Measurements from ENCODE around the gene MAF. TPM values are rescaled to one million over a fixed set of nuclear protein-coding genes. Genes with fewer than 3 reads are reported as not detected.

MAF gene
- total and polyA plus RNA-seq, 2 of the 4 experiments (the other 2 are of a cell fraction): under 0.01 to 0.02 TPM

GRCh38 chr16:79580453-79581191 is 19.9 kb downstream of the MAF start:
- Histone ChIP-seq H4K91ac (ENCODE audit: insufficient read depth, low read depth, low read length) (no peak overlapping the region), H3K9me1 (ENCODE audit: insufficient read depth, low read length) (no peaks in the 10 kb centered on the region), H3K18ac (ENCODE audit: low read depth, low read length) (no peak overlapping the region), H3K27ac (ENCODE audit: insufficient read depth, low read length) (no peak overlapping the region), H3K4me3 (ENCODE audit: insufficient read depth, low read depth, low read length) (no peak overlapping the region), H4K20me1 (ENCODE audit: insufficient read depth, low read length) (no peaks in the 10 kb centered on the region), H2AK9ac (replicated peaks; ENCODE audit: low read depth, low read length, poor library complexity) (no peak overlapping the region), H3K27me3 (ENCODE audit: control insufficient read depth, insufficient read depth, low read length) (no peaks in the 10 kb centered on the region), H3K79me1 (ENCODE audit: low read depth in 1 of 2, low read length in 2 of 2) (no peaks in the 10 kb centered on the region), H2BK5ac (ENCODE audit: low read depth, low read length, poor library complexity, severe bottlenecking) (no peak overlapping the region), H4K5ac (ENCODE audit: low read depth, low read length) (no peak overlapping the region), H2AK5ac (ENCODE audit: low read depth, low read length) (no peak overlapping the region), H3K23ac (ENCODE audit: low read depth, low read length) (no peak overlapping the region), H2BK15ac (ENCODE audit: low read depth, low read length) (no peak overlapping the region), H3K36me3 (ENCODE audit: control insufficient read depth, insufficient read depth, low read length) (no peaks in the 10 kb centered on the region), H2BK120ac (ENCODE audit: low read depth, low read length) (no peak overlapping the region), H3K9ac (ENCODE audit: low read depth, low read length) (no peak overlapping the region), H2AFZ (replicated peaks; ENCODE audit: low read length, poor library complexity) (no peak overlapping the region), H3K4ac (ENCODE audit: low read depth, low read length) (no peak overlapping the region), H3K9me3 (ENCODE audit: control insufficient read depth, insufficient read depth, low read length) (no peaks in the 10 kb centered on the region; the same call in none of the 2 replicates), H2BK20ac (ENCODE audit: low read depth, low read length) (no peak overlapping the region), H4K8ac (ENCODE audit: low read depth in 2 of 2, low read length in 2 of 2) (no peak overlapping the region), H3K4me2 (ENCODE audit: low read depth, low read length) (no peak overlapping the region), H3K4me1 (ENCODE audit: control insufficient read depth, insufficient read depth, low read length) (no peaks in the 10 kb centered on the region), H3K56ac (ENCODE audit: extremely low read depth, insufficient read depth, low read length) (no peak overlapping the region), H3K14ac (replicated peaks; ENCODE audit: low read depth, low read length) (no peak overlapping the region)
- no peak for ATAC-seq (ENCODE audit: low read depth)
- WGBS, 2 experiments (ENCODE audit: extremely low coverage in 2 of 2, insufficient read length in 1 of 2): 55% methylated on average over 2 of the region's 10 CpGs; no CpG with 5 or more reads in 1 of the 2 experiments
- BruUV-seq (replicated peaks): no TSS peak
- POLR2A ChIA-PET (ENCODE audit: unreplicated experiment): no interaction called here
- dilution Hi-C loops (cut with HindIII; ENCODE audit: low sequenced_read_pairs, unreplicated experiment) (no loop called here), intact Hi-C loops (cut with micrococcal nuclease) (no loop called here), in situ Hi-C loops (cut with MboI; ENCODE audit: low sequenced_read_pairs) (no loop called here)
- no peak for DNase-seq
- CTCF ChIA-PET: no interaction called here
- no peak for TF ChIP-seq RAD21 (IDR thresholded peaks at IDR 0.05; ENCODE audit: low read length)
- TF ChIP-seq NFE2L2 (IDR thresholded peaks at IDR 0.05; ENCODE audit: low read depth, low read length): no peak
- no peak for TF ChIP-seq FOS (IDR thresholded peaks at IDR 0.05; ENCODE audit: low read depth, low read length)
- TF ChIP-seq, protein P1, sequence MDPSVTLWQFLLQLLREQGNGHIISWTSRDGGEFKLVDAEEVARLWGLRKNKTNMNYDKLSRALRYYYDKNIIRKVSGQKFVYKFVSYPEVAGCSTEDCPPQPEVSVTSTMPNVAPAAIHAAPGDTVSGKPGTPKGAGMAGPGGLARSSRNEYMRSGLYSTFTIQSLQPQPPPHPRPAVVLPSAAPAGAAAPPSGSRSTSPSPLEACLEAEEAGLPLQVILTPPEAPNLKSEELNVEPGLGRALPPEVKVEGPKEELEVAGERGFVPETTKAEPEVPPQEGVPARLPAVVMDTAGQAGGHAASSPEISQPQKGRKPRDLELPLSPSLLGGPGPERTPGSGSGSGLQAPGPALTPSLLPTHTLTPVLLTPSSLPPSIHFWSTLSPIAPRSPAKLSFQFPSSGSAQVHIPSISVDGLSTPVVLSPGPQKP (IDR thresholded peaks at IDR 0.05; ENCODE audit: borderline replicate concordance, low read depth, low read length): no peak
- no peak for TF ChIP-seq POLR2A (IDR thresholded peaks at IDR 0.05; ENCODE audit: low read depth, low read length)
- no peak for TF ChIP-seq CEBPB (IDR thresholded peaks at IDR 0.05; ENCODE audit: low read depth, low read length)
- no peak for TF ChIP-seq MAFK (IDR thresholded peaks at IDR 0.05; ENCODE audit: low read depth, low read length)
- TF ChIP-seq RFX5 (IDR thresholded peaks at IDR 0.05; ENCODE audit: low read depth, low read length): no peak
- no peak for TF ChIP-seq MXI1 (IDR thresholded peaks at IDR 0.05; ENCODE audit: borderline replicate concordance, low read depth, low read length)
- no peak for TF ChIP-seq BHLHE40 (IDR thresholded peaks at IDR 0.05; ENCODE audit: low read depth, low read length)
- TF ChIP-seq MAZ (IDR thresholded peaks at IDR 0.05; ENCODE audit: borderline replicate concordance, low read depth, low read length): no peak
- TF ChIP-seq, protein P2, sequence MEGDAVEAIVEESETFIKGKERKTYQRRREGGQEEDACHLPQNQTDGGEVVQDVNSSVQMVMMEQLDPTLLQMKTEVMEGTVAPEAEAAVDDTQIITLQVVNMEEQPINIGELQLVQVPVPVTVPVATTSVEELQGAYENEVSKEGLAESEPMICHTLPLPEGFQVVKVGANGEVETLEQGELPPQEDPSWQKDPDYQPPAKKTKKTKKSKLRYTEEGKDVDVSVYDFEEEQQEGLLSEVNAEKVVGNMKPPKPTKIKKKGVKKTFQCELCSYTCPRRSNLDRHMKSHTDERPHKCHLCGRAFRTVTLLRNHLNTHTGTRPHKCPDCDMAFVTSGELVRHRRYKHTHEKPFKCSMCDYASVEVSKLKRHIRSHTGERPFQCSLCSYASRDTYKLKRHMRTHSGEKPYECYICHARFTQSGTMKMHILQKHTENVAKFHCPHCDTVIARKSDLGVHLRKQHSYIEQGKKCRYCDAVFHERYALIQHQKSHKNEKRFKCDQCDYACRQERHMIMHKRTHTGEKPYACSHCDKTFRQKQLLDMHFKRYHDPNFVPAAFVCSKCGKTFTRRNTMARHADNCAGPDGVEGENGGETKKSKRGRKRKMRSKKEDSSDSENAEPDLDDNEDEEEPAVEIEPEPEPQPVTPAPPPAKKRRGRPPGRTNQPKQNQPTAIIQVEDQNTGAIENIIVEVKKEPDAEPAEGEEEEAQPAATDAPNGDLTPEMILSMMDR (conservative IDR thresholded peaks at IDR 0.05; ENCODE audit: low read depth, low read length): no peak
- no peak for TF ChIP-seq CHD1 (IDR thresholded peaks at IDR 0.05; ENCODE audit: low read depth, low read length)
- TF ChIP-seq RCOR1 (IDR thresholded peaks at IDR 0.05; ENCODE audit: insufficient replicate concordance, low read length): no peak
- TF ChIP-seq SMC3 (IDR thresholded peaks at IDR 0.05; ENCODE audit: low read depth, low read length): no peak
- TF ChIP-seq, protein P3, sequence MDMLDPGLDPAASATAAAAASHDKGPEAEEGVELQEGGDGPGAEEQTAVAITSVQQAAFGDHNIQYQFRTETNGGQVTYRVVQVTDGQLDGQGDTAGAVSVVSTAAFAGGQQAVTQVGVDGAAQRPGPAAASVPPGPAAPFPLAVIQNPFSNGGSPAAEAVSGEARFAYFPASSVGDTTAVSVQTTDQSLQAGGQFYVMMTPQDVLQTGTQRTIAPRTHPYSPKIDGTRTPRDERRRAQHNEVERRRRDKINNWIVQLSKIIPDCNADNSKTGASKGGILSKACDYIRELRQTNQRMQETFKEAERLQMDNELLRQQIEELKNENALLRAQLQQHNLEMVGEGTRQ (IDR thresholded peaks at IDR 0.05; ENCODE audit: low read depth, low read length): no peak

All from IMR-90 (cell line).